HCT116 (cell line): Measurements from ENCODE around the gene C21orf91. TPM values are rescaled to one million over a fixed set of nuclear protein-coding genes. Genes with fewer than 3 reads are reported as not detected.

ENCODE experiments used
- ATAC-seq: fragments of 200-7000 bp; cut with Tn5 transposase; 2 replicates; pipeline ENCODE4 v1.9.1; 2020; ENCODE audit warnings: mild to moderate bottlenecking, moderate library complexity
- BruUV-seq: library from RNA; stranded (reverse); fragments of 400-500 nt; replicated peaks from 2 replicates; lab custom pipeline; 2021; lab: Mats Ljungman, UMichigan
- CTCF ChIA-PET: fragments of 300-600 bp; sonication (Branson Sonifier 250); formaldehyde crosslinking; loops from one replicate; lab custom pipeline; 2021; ENCODE audit warnings: antibody characterized with exemption; lab: Charles Lee
- POLR2A ChIA-PET: fragments of 300-600, 350-600 bp; sonication (Branson Sonifier 250); formaldehyde crosslinking; loops from one replicate; lab custom pipeline; 2021; ENCODE audit warnings: antibody characterized with exemption; lab: Charles Lee
- RAD21 ChIA-PET, 2 experiments: fragments of 300-600 bp; sonication (Branson Sonifier 250); formaldehyde crosslinking; loops; one replicate each; lab custom pipeline; 2023; ENCODE audit warnings: low total read pairs in 2 of 2; ENCODE audit not compliant: uncharacterized antibody in 2 of 2, unreplicated experiment in 2 of 2, low non-redundant PET in 1 of 2; lab: Charles Lee
- DNase-seq: peaks from one replicate; pipeline ENCODE4 v3.0.0-alpha.2; 2010; ENCODE audit warnings: low read depth, low spot score
- H2AFZ ChIP-seq: fragments of 200-600 bp; shearing (Covaris generic), sonication (generic); 2 replicates; pipeline ENCODE4 v1.6.1; 2017; ENCODE audit warnings: low read depth, mixed run types, mixed read lengths, antibody characterized with exemption, low read length; ENCODE audit not compliant: poor library complexity, severe bottlenecking
- H3K27ac ChIP-seq: 2 replicates; pipeline ENCODE4 v1.5.1; 2012; ENCODE audit warnings: low read depth, low read length
- H3K27me3 ChIP-seq: fragments of 200-600 bp; sonication (generic); 2 replicates; pipeline ENCODE4 v1.6.1; 2016; ENCODE audit warnings: mixed run types, low read length, mixed read lengths; ENCODE audit not compliant: insufficient read depth
- H3K36me3 ChIP-seq, 2 experiments: fragments of 200-500 bp in 1 of 2; fragments of 200-600 bp in 1 of 2; sonication (Bioruptor generic) in 1 of 2; sonication (generic) in 1 of 2; 2 replicates each; pipeline versions ENCODE4 v1.5.1 to v1.6.1; 2014 to 2016; ENCODE audit warnings: low read length in 2 of 2, inconsistent platforms in 1 of 2, mixed read lengths in 1 of 2, mixed run types in 1 of 2; ENCODE audit not compliant: insufficient read depth in 2 of 2, control insufficient read depth in 1 of 2
- H3K4me1 ChIP-seq, 2 experiments: fragments of 200-600 bp in 1 of 2; sonication (generic) in 1 of 2; 2 replicates each; pipeline versions ENCODE4 v1.5.1 to v1.6.1; 2012 to 2017; ENCODE audit warnings: low read length in 2 of 2, inconsistent platforms in 1 of 2, mild to moderate bottlenecking in 1 of 2, mixed read lengths in 1 of 2, mixed run types in 1 of 2, moderate library complexity in 1 of 2; ENCODE audit not compliant: insufficient read depth in 2 of 2, control insufficient read depth in 1 of 2
- H3K4me2 ChIP-seq: fragments of 200-600 bp; sonication (generic); 2 replicates; pipeline ENCODE4 v1.6.1; 2017; ENCODE audit warnings: mixed run types, low read length, mixed read lengths
- H3K4me3 ChIP-seq, 2 experiments: fragments of 200-600 bp in 1 of 2; sonication (generic) in 1 of 2; replicated peaks in 1 of 2; 2 replicates each; pipeline ENCODE4 v1.5.1; 2011 to 2016; ENCODE audit warnings: low read length in 2 of 2, control low read depth in 1 of 2, low read depth in 1 of 2, mild to moderate bottlenecking in 1 of 2, mixed read lengths in 1 of 2, mixed run types in 1 of 2
- H3K79me2 ChIP-seq: fragments of 200-600 bp; sonication (generic); 2 replicates; pipeline ENCODE4 v1.6.1; 2017; ENCODE audit warnings: mild to moderate bottlenecking, mixed run types, low read length, moderate library complexity, mixed read lengths; ENCODE audit not compliant: insufficient read depth
- H3K9ac ChIP-seq: fragments of 200-600 bp; sonication (generic); 2 replicates; pipeline ENCODE4 v1.6.1; 2016; ENCODE audit warnings: low read length, mixed read lengths
- H3K9me2 ChIP-seq: fragments of 200-600 bp; sonication (generic), shearing (Covaris generic); 2 replicates; pipeline ENCODE4 v1.6.1; 2017; ENCODE audit warnings: mixed run types, mild to moderate bottlenecking, moderate library complexity; ENCODE audit not compliant: insufficient read depth
- H3K9me3 ChIP-seq, 2 experiments: fragments of 200-500 bp in 1 of 2; fragments of 200-600 bp in 1 of 2; sonication (Bioruptor generic) in 1 of 2; sonication (generic) in 1 of 2; 2 replicates each; pipeline ENCODE4 v1.6.1; 2014 to 2017; ENCODE audit warnings: low read length in 2 of 2, mixed read lengths in 2 of 2, inconsistent platforms in 1 of 2, low read depth in 1 of 2, mild to moderate bottlenecking in 1 of 2, mixed run types in 1 of 2, moderate library complexity in 1 of 2; ENCODE audit not compliant: control insufficient read depth in 1 of 2, insufficient read depth in 1 of 2
- H4K20me1 ChIP-seq: fragments of 200-600 bp; sonication (generic), shearing (Covaris generic); 2 replicates; pipeline ENCODE4 v1.6.1; 2017; ENCODE audit warnings: mixed run types, mild to moderate bottlenecking, moderate library complexity; ENCODE audit not compliant: insufficient read depth
- ELF1 ChIP-seq: IDR thresholded peaks from 2 replicates; pipeline ENCODE4 v1.6.1; 2012; ENCODE audit warnings: low read depth, borderline replicate concordance
- EZH2 ChIP-seq: fragments of 200-600 bp; sonication (generic); IDR thresholded peaks from 2 replicates; pipeline ENCODE4 v1.6.1; 2017; ENCODE audit warnings: antibody characterized with exemption, mixed run types
- EZH2phosphoT487 ChIP-seq: fragments of 200-600 bp; IDR thresholded peaks from 2 replicates; pipeline ENCODE4 v1.6.1; 2018; ENCODE audit warnings: antibody characterized with exemption, borderline replicate concordance
- JUND ChIP-seq: IDR thresholded peaks from 2 replicates; pipeline ENCODE4 v1.6.1; 2012
- POLR2A ChIP-seq: IDR thresholded peaks from 2 replicates; pipeline ENCODE4 v1.7.0; 2011; ENCODE audit warnings: borderline replicate concordance; ENCODE audit not compliant: insufficient read depth, insufficient read length; ENCODE audit errors: extremely low read depth
- POLR2AphosphoS5 ChIP-seq: IDR thresholded peaks from 2 replicates; pipeline ENCODE4 v1.6.1; 2011; ENCODE audit warnings: mild to moderate bottlenecking, low read depth, low read length, moderate library complexity
- SIN3A ChIP-seq: IDR thresholded peaks from 2 replicates; pipeline ENCODE4 v1.6.1; 2012; ENCODE audit warnings: low read depth
- SRF ChIP-seq: IDR thresholded peaks from 2 replicates; pipeline ENCODE4 v1.6.1; 2012; ENCODE audit warnings: low read depth
- TCF7L2 ChIP-seq: IDR thresholded peaks from 2 replicates; pipeline ENCODE4 v1.7.0; 2011; ENCODE audit warnings: borderline replicate concordance, inconsistent platforms; ENCODE audit not compliant: insufficient read depth, insufficient read length; ENCODE audit errors: extremely low read depth
- ZFX ChIP-seq: fragments of 450-650 bp; IDR thresholded peaks from 2 replicates; pipeline ENCODE4 v1.6.1; 2017
- ZNF274 ChIP-seq: fragments of 200-500 bp; sonication (Bioruptor generic); IDR thresholded peaks from 2 replicates; pipeline ENCODE4 v1.6.1; 2014; ENCODE audit warnings: mild to moderate bottlenecking, low read depth, low read length, inconsistent platforms
- intact Hi-C: fragments of 100-400 bp; cut with micrococcal nuclease; formaldehyde crosslinking; loops from 2 replicates; pipeline ENCODE4 v1.10.0; 2022
- total RNA-seq: library from RNA; stranded (reverse); gene quantifications from one replicate; pipeline ENCODE4 v1.2.1, GENCODE V29; 2021; ENCODE audit not compliant: unreplicated experiment
- TF ChIP-seq, protein P1 (sequence below), 3 experiments: fragments of 200-600 bp in 1 of 3; sonication (generic) in 1 of 3; IDR thresholded peaks in 2 of 3; conservative IDR thresholded peaks in 1 of 3; 2 replicates each; pipeline ENCODE4 v1.5.1; 2012 to 2017; ENCODE audit warnings: low read depth in 2 of 3, low read length in 2 of 3, antibody characterized with exemption in 1 of 3, borderline replicate concordance in 1 of 3, control low read depth in 1 of 3, mild to moderate bottlenecking in 1 of 3, mixed read lengths in 1 of 3, mixed run types in 1 of 3, moderate library complexity in 1 of 3; ENCODE audit not compliant: insufficient read depth in 1 of 3
- TF ChIP-seq, protein P2 (sequence below): IDR thresholded peaks from 2 replicates; pipeline ENCODE4 v1.6.1; 2012; ENCODE audit warnings: low read depth

Gene C21orf91
- total RNA-seq, 1 experiment from 2014 or later, result 17.7 TPM

DNA sequence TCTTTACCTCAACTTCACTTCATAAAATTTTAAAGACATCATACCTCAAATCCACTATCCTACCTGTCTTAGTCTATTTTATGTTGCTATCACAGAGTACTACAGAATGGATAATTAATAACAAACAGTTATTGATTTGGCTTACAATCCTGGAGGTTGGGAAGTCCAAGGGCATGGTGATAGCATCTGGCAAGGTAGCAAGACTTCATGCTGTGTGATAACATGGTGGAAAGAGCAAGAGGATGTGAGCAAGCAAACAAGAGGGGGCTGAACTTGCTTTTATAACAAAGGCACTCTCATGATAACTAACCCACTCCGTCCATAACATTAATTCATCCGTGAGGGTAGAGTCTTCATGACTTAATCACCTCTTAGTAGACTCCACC lies 33.8 kb downstream of the C21orf91 start:
- peaks cover 0 to 2% of the 10 kb centered on the region in 2 experiments; a peak in 1 of 4 replicates for H3K36me3 ChIP-seq
- no peaks in the 10 kb centered on the region for H3K27me3 ChIP-seq
- ChIA-PET RAD21 (no interaction called here), POLR2A (no interaction called here), CTCF (no interaction called here)
- no peaks in the 10 kb centered on the region for H3K4me1 ChIP-seq
- H4K20me1 ChIP-seq, result no peaks in the 10 kb centered on the region
- DNase-seq (no peak), ATAC-seq (no peak)
- no peak overlapping the region for H3K27ac ChIP-seq
- intact Hi-C loops, result no loop called here
- H3K9ac ChIP-seq, result no peak overlapping the region
- TF ChIP-seq ZFX, result no peak
- TF ChIP-seq POLR2A, result no peak
- TF ChIP-seq SIN3A, result no peak
- TF ChIP-seq, protein P1, sequence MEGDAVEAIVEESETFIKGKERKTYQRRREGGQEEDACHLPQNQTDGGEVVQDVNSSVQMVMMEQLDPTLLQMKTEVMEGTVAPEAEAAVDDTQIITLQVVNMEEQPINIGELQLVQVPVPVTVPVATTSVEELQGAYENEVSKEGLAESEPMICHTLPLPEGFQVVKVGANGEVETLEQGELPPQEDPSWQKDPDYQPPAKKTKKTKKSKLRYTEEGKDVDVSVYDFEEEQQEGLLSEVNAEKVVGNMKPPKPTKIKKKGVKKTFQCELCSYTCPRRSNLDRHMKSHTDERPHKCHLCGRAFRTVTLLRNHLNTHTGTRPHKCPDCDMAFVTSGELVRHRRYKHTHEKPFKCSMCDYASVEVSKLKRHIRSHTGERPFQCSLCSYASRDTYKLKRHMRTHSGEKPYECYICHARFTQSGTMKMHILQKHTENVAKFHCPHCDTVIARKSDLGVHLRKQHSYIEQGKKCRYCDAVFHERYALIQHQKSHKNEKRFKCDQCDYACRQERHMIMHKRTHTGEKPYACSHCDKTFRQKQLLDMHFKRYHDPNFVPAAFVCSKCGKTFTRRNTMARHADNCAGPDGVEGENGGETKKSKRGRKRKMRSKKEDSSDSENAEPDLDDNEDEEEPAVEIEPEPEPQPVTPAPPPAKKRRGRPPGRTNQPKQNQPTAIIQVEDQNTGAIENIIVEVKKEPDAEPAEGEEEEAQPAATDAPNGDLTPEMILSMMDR (IDR thresholded peaks at IDR 0.05 in 2 of 3, conservative IDR thresholded peaks at IDR 0.05 in 1 of 3; ENCODE audit: borderline replicate concordance in 1 of 3, insufficient read depth in 1 of 3, low read depth in 2 of 3, low read length in 2 of 3), result no peak
- no peak for TF ChIP-seq TCF7L2
- TF ChIP-seq, protein P2, sequence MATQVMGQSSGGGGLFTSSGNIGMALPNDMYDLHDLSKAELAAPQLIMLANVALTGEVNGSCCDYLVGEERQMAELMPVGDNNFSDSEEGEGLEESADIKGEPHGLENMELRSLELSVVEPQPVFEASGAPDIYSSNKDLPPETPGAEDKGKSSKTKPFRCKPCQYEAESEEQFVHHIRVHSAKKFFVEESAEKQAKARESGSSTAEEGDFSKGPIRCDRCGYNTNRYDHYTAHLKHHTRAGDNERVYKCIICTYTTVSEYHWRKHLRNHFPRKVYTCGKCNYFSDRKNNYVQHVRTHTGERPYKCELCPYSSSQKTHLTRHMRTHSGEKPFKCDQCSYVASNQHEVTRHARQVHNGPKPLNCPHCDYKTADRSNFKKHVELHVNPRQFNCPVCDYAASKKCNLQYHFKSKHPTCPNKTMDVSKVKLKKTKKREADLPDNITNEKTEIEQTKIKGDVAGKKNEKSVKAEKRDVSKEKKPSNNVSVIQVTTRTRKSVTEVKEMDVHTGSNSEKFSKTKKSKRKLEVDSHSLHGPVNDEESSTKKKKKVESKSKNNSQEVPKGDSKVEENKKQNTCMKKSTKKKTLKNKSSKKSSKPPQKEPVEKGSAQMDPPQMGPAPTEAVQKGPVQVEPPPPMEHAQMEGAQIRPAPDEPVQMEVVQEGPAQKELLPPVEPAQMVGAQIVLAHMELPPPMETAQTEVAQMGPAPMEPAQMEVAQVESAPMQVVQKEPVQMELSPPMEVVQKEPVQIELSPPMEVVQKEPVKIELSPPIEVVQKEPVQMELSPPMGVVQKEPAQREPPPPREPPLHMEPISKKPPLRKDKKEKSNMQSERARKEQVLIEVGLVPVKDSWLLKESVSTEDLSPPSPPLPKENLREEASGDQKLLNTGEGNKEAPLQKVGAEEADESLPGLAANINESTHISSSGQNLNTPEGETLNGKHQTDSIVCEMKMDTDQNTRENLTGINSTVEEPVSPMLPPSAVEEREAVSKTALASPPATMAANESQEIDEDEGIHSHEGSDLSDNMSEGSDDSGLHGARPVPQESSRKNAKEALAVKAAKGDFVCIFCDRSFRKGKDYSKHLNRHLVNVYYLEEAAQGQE, result no peak
- TF ChIP-seq POLR2AphosphoS5, result no peak
- no peak for TF ChIP-seq ZNF274
- no peak for TF ChIP-seq JUND
- TF ChIP-seq EZH2phosphoT487, result no peak
- TF ChIP-seq ELF1, result no peak
- TF ChIP-seq SRF, result no peak
- no peak for TF ChIP-seq EZH2
- no peak overlapping the region for H3K4me3 ChIP-seq
- H3K9me3 ChIP-seq, result no peaks in the 10 kb centered on the region
- no peak overlapping the region for H3K4me2 ChIP-seq
- no peaks in the 10 kb centered on the region for H3K79me2 ChIP-seq
- no TSS peak for BruUV-seq
- no peaks in the 10 kb centered on the region for H3K9me2 ChIP-seq
- no peak overlapping the region for H2AFZ ChIP-seq
